Hepatocyte (in vitro differentiated cells): ENCODE data around the gene PACSIN2.

Experiments
- CTCF ChIP-seq: fragments of 200-600 bp; sonication (generic); IDR thresholded peaks from 2 replicates; pipeline ENCODE4 v1.5.1; 2016; ENCODE audit warnings: antibody characterized with exemption, mild to moderate bottlenecking; ENCODE audit not compliant: poor library complexity
- EZH2phosphoT487 ChIP-seq: fragments of 200-600 bp; sonication (generic); IDR thresholded peaks from one replicate; pipeline ENCODE4 v1.6.1; 2018; ENCODE audit warnings: antibody characterized with exemption, mild to moderate bottlenecking, low read depth, moderate library complexity; ENCODE audit not compliant: unreplicated experiment, severe bottlenecking

GRCh38 chr22:43035250-43035649 lies 20.3 kb upstream of the PACSIN2 start:
- no peak for TF ChIP-seq CTCF
- no peak for TF ChIP-seq EZH2phosphoT487
